HEK293 (cell line): ENCODE data around the gene MAD2L1BP.
"Not testable (repeated sequence)": the region's sequence is repeated elsewhere in the genome, so short reads cannot be mapped to it uniquely, and the experiment has no call there.

Experiments
- CTCF ChIA-PET: fragments of 350-600 bp; formaldehyde crosslinking; extraction: SDS; loops from one replicate; lab custom pipeline; 2021; ENCODE audit warnings: antibody characterized with exemption; lab: Yijun Ruan, JAX
- POLR2A ChIA-PET: fragments of 300-600 bp; formaldehyde crosslinking; extraction: SDS; loops from one replicate; lab custom pipeline; 2020; ENCODE audit warnings: antibody characterized with exemption, inconsistent platforms; lab: Yijun Ruan, JAX
- H3K27ac ChIP-seq: fragments of 200-500 bp; sonication (Bioruptor generic); 2 replicates; pipeline ENCODE4 v1.5.1; 2014; ENCODE audit warnings: low read depth, low read length, control low read depth, inconsistent platforms; ENCODE audit errors: extremely low read depth
- H3K36me3 ChIP-seq, 2 experiments: fragments of 200-500 bp in 1 of 2; sonication (Bioruptor generic) in 1 of 2; 1 replicate in 1 of 2; 2 replicates in 1 of 2; pipeline ENCODE4 v1.5.1; 2014 to 2017; ENCODE audit warnings: inconsistent platforms in 2 of 2, low read length in 2 of 2; ENCODE audit not compliant: control insufficient read depth in 2 of 2, insufficient read depth in 1 of 2
- H3K4me1 ChIP-seq: fragments of 200-500 bp; sonication (Bioruptor generic); 2 replicates; pipeline ENCODE4 v1.5.1; 2014; ENCODE audit warnings: mild to moderate bottlenecking, low read length, inconsistent platforms; ENCODE audit not compliant: control insufficient read depth, insufficient read depth
- H3K4me3 ChIP-seq: 2 replicates; pipeline ENCODE4 v1.5.1; 2011; ENCODE audit warnings: low read depth, mild to moderate bottlenecking, control low read depth, low read length, moderate library complexity
- H3K9me3 ChIP-seq: fragments of 200-500 bp; sonication (Bioruptor generic); 2 replicates; pipeline ENCODE4 v1.5.1; 2014; ENCODE audit warnings: low read depth, low read length, inconsistent platforms; ENCODE audit not compliant: control insufficient read depth, insufficient read depth
- BCL11B ChIP-seq: fragments of 450-650 bp; formaldehyde crosslinking; IDR thresholded peaks from 2 replicates; pipeline ENCODE4 v1.5.1; 2016; ENCODE audit warnings: low read depth, missing biosample characterization, missing genetic modification characterization
- HOXA7 ChIP-seq: sonication (generic); formaldehyde crosslinking; IDR thresholded peaks from 2 replicates; pipeline ENCODE4 v1.8.1; 2022; ENCODE audit warnings: missing genetic modification reagents, borderline replicate concordance
- PRDM1 ChIP-seq: fragments of 450-650 bp; formaldehyde crosslinking; IDR thresholded peaks from 2 replicates; pipeline ENCODE4; 2016; ENCODE audit warnings: missing biosample characterization, missing genetic modification characterization
- REPIN1 ChIP-seq: fragments of 450-650 bp; formaldehyde crosslinking; IDR thresholded peaks from 2 replicates; pipeline ENCODE4 v1.5.1; 2017; ENCODE audit warnings: missing biosample characterization, missing genetic modification characterization, low read depth
- WT1 ChIP-seq: fragments of 450-650 bp; formaldehyde crosslinking; IDR thresholded peaks from 2 replicates; pipeline ENCODE4 v1.5.1; 2016; ENCODE audit warnings: missing biosample characterization, missing genetic modification characterization
- ZNF121 ChIP-seq: fragments of 450-650 bp; formaldehyde crosslinking; IDR thresholded peaks from 2 replicates; pipeline ENCODE4 v1.5.1; 2016; ENCODE audit warnings: missing biosample characterization, missing genetic modification characterization
- ZNF175 ChIP-seq: fragments of 450-650 bp; formaldehyde crosslinking; IDR thresholded peaks from 2 replicates; pipeline ENCODE4 v1.5.1; 2016; ENCODE audit warnings: missing biosample characterization, missing genetic modification characterization
- ZNF292 ChIP-seq: fragments of 450-650 bp; formaldehyde crosslinking; IDR thresholded peaks from 2 replicates; pipeline ENCODE4 v1.5.1; 2016; ENCODE audit warnings: low read depth, missing biosample characterization, missing genetic modification characterization, borderline replicate concordance
- ZNF335 ChIP-seq: fragments of 450-650 bp; formaldehyde crosslinking; conservative IDR thresholded peaks from 2 replicates; pipeline ENCODE4 v1.5.1; 2016; ENCODE audit warnings: missing biosample characterization, missing genetic modification characterization
- ZNF366 ChIP-seq: fragments of 450-650 bp; formaldehyde crosslinking; conservative IDR thresholded peaks from 2 replicates; pipeline ENCODE4 v1.5.1; 2016; ENCODE audit warnings: missing biosample characterization, missing genetic modification characterization
- ZNF501 ChIP-seq: fragments of 450-650 bp; formaldehyde crosslinking; IDR thresholded peaks from 2 replicates; pipeline ENCODE4 v1.5.1; 2016; ENCODE audit warnings: missing biosample characterization, missing genetic modification characterization
- ZNF514 ChIP-seq: fragments of 450-650 bp; formaldehyde crosslinking; IDR thresholded peaks from 2 replicates; pipeline ENCODE4 v1.5.1; 2016; ENCODE audit warnings: missing biosample characterization, missing genetic modification characterization
- ZNF600 ChIP-seq: fragments of 450-650 bp; formaldehyde crosslinking; IDR thresholded peaks from 2 replicates; pipeline ENCODE4 v1.5.1; 2016; ENCODE audit warnings: missing biosample characterization, missing genetic modification characterization
- ZNF610 ChIP-seq: fragments of 450-650 bp; formaldehyde crosslinking; IDR thresholded peaks from 2 replicates; pipeline ENCODE4 v1.5.1; 2016; ENCODE audit warnings: missing biosample characterization, missing genetic modification characterization, borderline replicate concordance
- ZNF654 ChIP-seq: fragments of 450-650 bp; formaldehyde crosslinking; IDR thresholded peaks from 2 replicates; pipeline ENCODE4 v1.5.1; 2016; ENCODE audit warnings: low read depth, missing biosample characterization, missing genetic modification characterization
- ZNF747 ChIP-seq: fragments of 450-650 bp; formaldehyde crosslinking; IDR thresholded peaks from 2 replicates; pipeline ENCODE4 v1.5.1; 2016; ENCODE audit warnings: missing biosample characterization, missing genetic modification characterization
- ZNF785 ChIP-seq: fragments of 450-650 bp; formaldehyde crosslinking; IDR thresholded peaks from 2 replicates; pipeline ENCODE4 v1.5.1; 2016; ENCODE audit warnings: missing biosample characterization, missing genetic modification characterization
- ZSCAN23 ChIP-seq: fragments of 450-650 bp; formaldehyde crosslinking; IDR thresholded peaks from 2 replicates; pipeline ENCODE4 v1.5.1; 2016; ENCODE audit warnings: missing biosample characterization, missing genetic modification characterization
- TF ChIP-seq, protein P1 (sequence below): fragments of 450-650 bp; formaldehyde crosslinking; IDR thresholded peaks from 2 replicates; pipeline ENCODE4 v1.5.1; 2016; ENCODE audit warnings: missing biosample characterization, missing genetic modification characterization
- TF ChIP-seq, protein P2 (sequence below): fragments of 450-650 bp; formaldehyde crosslinking; IDR thresholded peaks from 2 replicates; pipeline ENCODE4 v1.5.1; 2016; ENCODE audit warnings: missing biosample characterization, missing genetic modification characterization

Gene MAD2L1BP

DNA sequence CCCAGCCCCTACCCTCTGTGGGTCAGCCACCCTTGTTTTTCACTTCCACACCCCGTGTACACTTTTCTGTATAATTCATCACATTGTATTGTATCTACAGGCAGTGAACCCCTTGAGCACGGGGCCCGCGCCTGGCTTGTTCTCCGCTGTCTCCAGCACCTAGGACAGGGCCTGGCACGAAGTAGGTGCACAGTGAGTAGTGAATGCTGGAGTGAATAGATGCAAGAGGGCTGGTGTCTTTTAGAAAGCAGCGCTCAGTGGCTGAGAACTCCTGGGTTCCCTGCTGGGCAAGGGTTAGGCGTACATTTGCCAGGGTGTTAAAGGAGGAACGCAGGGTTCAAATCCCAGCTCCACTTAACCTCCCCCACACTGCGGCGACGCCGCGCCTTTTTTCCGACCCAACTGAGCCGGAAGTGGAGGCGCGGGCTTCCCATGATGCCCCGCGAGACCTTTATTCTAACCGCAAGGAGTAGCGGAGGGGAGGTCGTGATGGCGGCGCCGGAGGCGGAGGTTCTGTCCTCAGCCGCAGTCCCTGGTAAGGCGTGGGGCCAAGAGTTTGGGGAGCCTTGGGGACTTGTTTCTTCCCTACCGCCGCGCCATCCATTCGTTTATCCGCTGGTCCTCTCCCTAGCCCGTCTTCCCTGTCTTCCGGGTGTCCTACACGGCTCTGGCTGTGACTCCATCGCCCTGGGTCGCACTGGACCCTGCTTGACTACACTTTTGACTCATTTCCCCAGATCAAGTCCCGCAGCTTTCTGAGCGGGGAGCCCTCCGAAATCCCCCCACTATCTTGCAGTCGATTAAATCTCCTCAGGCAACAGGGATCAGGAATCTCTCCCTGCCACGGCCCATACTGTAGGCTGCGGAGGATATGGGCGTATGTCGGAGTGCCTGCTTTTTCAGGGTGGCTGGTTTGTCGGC, at the start of gene MAD2L1BP (continued):
- TF ChIP-seq, protein P1, sequence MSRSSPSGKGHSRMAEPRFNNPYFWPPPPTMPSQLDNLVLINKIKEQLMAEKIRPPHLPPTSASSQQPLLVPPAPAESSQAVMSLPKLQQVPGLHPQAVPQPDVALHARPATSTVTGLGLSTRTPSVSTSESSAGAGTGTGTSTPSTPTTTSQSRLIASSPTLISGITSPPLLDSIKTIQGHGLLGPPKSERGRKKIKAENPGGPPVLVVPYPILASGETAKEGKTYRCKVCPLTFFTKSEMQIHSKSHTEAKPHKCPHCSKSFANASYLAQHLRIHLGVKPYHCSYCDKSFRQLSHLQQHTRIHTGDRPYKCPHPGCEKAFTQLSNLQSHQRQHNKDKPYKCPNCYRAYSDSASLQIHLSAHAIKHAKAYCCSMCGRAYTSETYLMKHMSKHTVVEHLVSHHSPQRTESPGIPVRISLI (tag by site-specific recombination): peak; percentile 72
- TF ChIP-seq REPIN1 (tag by site-specific recombination): no peak
- TF ChIP-seq ZNF785 (tag by site-specific recombination): no peak

DNA sequence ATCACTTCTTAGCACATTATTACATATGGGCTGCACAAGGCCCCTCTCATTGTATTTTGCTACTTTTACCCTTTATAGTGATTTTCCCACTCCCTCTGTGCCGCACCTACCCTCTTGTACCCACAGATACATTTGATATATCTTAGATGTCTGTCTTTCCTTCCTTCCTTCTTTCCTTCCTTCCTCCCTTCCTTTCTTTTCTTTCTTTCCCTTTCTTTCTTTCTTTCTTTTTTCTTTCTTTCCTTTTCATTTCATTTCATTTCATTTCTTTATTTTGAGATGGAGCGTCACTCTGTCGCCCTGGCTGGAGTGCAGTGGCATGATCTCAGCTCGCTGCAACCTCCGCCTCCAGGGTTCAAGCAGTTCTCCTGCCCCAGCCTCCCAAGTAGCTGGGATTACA, 47.4 kb upstream of the MAD2L1BP start:
- Histone ChIP-seq H3K4me3 (no peak overlapping the region), H3K4me1 (no peaks in the 10 kb centered on the region), H3K36me3 (peaks cover 76 to 80% of the 10 kb centered on the region in 2 experiments), H3K9me3 (no peaks in the 10 kb centered on the region), H3K27ac (no peak overlapping the region)
- POLR2A ChIA-PET: interaction anchor here (1.4 kb wide), 1 partner anchor 13 kb away, joined by 3 read pairs; the partner anchor contains the start of gene XPO5
- CTCF ChIA-PET: interaction anchor here (0.7 to 1.2 kb wide), 3 partner anchors 11 to 20 kb away, joined by 3 read pairs; no protein-coding TSS in a partner anchor
- TF ChIP-seq PRDM1 (tag by site-specific recombination) (peak; percentile 66), ZNF747 (tag by site-specific recombination) (no peak), ZNF366 (tag by site-specific recombination) (peak; percentile 83)

DNA sequence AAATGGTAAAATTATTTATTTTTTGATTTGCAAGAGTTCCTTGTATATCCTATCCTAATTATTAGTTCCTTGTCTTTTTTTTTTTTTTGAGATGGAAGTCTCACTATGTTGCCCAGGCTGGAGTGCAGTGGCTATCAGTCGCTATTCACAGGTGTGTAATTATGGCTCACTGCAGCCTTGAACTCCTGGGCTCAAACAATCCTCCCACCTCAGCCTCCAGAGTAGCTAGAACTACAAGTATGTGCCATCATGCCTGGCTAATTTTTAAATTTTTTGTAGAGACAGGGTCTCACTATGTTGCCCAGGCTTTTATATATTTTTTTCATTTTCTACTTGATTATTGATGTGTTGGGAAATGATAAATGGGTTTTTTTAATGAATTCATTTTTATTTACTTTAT, 46.1 kb upstream of the MAD2L1BP start:
- POLR2A ChIA-PET: not testable (repeated sequence)
- CTCF ChIA-PET: interaction anchor here (0.6 to 6.5 kb wide), 2 partner anchors 19 to 91 kb away, joined by 3 to 36 read pairs; no protein-coding TSS in a partner anchor
- peaks cover 70 to 72% of the 10 kb centered on the region in 2 experiments for H3K36me3 ChIP-seq

GRCh38 chr6:43593938-43594337, 41.7 kb upstream of the MAD2L1BP start:
- Histone ChIP-seq H3K4me3 (no peak overlapping the region), H3K9me3 (no peaks in the 10 kb centered on the region), H3K4me1 (no peaks in the 10 kb centered on the region), H3K27ac (no peak overlapping the region), H3K36me3 (peaks cover 48 to 63% of the 10 kb centered on the region in 2 experiments)
- CTCF ChIA-PET: interaction anchor here (0.6 to 6.5 kb wide), 4 partner anchors 11 to 579 kb away, joined by 3 to 36 read pairs (median 4); no protein-coding TSS in a partner anchor
- POLR2A ChIA-PET: no interaction called here
- TF ChIP-seq ZNF514: no peak
- TF ChIP-seq ZNF610 (tag by site-specific recombination): no peak
- TF ChIP-seq, protein P2, sequence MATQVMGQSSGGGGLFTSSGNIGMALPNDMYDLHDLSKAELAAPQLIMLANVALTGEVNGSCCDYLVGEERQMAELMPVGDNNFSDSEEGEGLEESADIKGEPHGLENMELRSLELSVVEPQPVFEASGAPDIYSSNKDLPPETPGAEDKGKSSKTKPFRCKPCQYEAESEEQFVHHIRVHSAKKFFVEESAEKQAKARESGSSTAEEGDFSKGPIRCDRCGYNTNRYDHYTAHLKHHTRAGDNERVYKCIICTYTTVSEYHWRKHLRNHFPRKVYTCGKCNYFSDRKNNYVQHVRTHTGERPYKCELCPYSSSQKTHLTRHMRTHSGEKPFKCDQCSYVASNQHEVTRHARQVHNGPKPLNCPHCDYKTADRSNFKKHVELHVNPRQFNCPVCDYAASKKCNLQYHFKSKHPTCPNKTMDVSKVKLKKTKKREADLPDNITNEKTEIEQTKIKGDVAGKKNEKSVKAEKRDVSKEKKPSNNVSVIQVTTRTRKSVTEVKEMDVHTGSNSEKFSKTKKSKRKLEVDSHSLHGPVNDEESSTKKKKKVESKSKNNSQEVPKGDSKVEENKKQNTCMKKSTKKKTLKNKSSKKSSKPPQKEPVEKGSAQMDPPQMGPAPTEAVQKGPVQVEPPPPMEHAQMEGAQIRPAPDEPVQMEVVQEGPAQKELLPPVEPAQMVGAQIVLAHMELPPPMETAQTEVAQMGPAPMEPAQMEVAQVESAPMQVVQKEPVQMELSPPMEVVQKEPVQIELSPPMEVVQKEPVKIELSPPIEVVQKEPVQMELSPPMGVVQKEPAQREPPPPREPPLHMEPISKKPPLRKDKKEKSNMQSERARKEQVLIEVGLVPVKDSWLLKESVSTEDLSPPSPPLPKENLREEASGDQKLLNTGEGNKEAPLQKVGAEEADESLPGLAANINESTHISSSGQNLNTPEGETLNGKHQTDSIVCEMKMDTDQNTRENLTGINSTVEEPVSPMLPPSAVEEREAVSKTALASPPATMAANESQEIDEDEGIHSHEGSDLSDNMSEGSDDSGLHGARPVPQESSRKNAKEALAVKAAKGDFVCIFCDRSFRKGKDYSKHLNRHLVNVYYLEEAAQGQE (tag by site-specific recombination): no peak
- TF ChIP-seq WT1 (tag by site-specific recombination): no peak
- TF ChIP-seq ZNF654 (tag by site-specific recombination): no peak
- TF ChIP-seq ZNF600 (tag by site-specific recombination): no peak
- no peak for TF ChIP-seq ZNF292 (tag by site-specific recombination)
- TF ChIP-seq ZNF501 (tag by site-specific recombination): no peak
- TF ChIP-seq HOXA7 (CRISPR knock-in tag): no peak
- no peak for TF ChIP-seq ZSCAN23
- TF ChIP-seq ZNF175 (tag by site-specific recombination): no peak
- TF ChIP-seq ZNF335 (tag by site-specific recombination): no peak
- TF ChIP-seq BCL11B (tag by site-specific recombination): no peak

More for the DNA sequence above, 46.1 kb upstream of the MAD2L1BP start:
- H3K27ac ChIP-seq, H3K4me3 ChIP-seq, H3K4me1 ChIP-seq, H3K9me3 ChIP-seq: not testable (repeated sequence)
- peak; percentile 68 for TF ChIP-seq ZNF121 (tag by site-specific recombination)
- TF ChIP-seq, all 188 proteins: peak for 1; not testable (repeated sequence) for 187
